Keratinocyte (primary cell): Measurements from ENCODE around the gene PLXNA2. TPM values are rescaled to one million over a fixed set of nuclear protein-coding genes. Genes with fewer than 3 reads are reported as not detected.

Experiments
- DNase-seq: peaks from one replicate; pipeline ENCODE4 v3.0.0-alpha.2; 2011; ENCODE audit warnings: low read depth, missing footprints, low spot score
- FAIRE-seq: peaks from 2 replicates; lab custom pipeline; 2011; peaks lifted over from hg19 to GRCh38; lab: Jason Lieb, UNC
- H2AFZ ChIP-seq: 2 replicates; pipeline ENCODE4 v1.6.0; 2012; ENCODE audit warnings: low read length, control low read depth, inconsistent platforms; ENCODE audit not compliant: control insufficient read depth
- H3K27ac ChIP-seq: 2 replicates; pipeline ENCODE4 v1.5.1; 2011; ENCODE audit warnings: low read length; ENCODE audit not compliant: control insufficient read depth, insufficient read depth
- H3K27me3 ChIP-seq: 3 replicates; pipeline ENCODE4 v1.6.0; 2011; ENCODE audit warnings: low read length; ENCODE audit not compliant: control insufficient read depth, insufficient read depth; ENCODE audit errors: extremely low read depth
- H3K36me3 ChIP-seq, 2 experiments: 2 replicates in 1 of 2; 3 replicates in 1 of 2; pipeline ENCODE4 v1.5.1; 2011; ENCODE audit warnings: low read length in 2 of 2, mild to moderate bottlenecking in 1 of 2; ENCODE audit not compliant: control insufficient read depth in 2 of 2, insufficient read depth in 2 of 2; ENCODE audit errors: extremely low read depth in 1 of 2
- H3K4me1 ChIP-seq: 3 replicates; pipeline ENCODE4 v1.5.1; 2011; ENCODE audit warnings: low read length; ENCODE audit not compliant: control insufficient read depth, insufficient read depth; ENCODE audit errors: extremely low read depth
- H3K4me2 ChIP-seq: 3 replicates; pipeline ENCODE4 v1.6.0; 2011; ENCODE audit warnings: low read depth, low read length; ENCODE audit not compliant: control insufficient read depth, insufficient read depth; ENCODE audit errors: extremely low read depth
- H3K4me3 ChIP-seq, 3 experiments: fragments of 200-600 bp in 1 of 3; sonication (generic) in 1 of 3; 2 replicates in 2 of 3; 3 replicates in 1 of 3; pipeline ENCODE4 v1.5.1; 2011 to 2016; ENCODE audit warnings: low read length in 3 of 3, mild to moderate bottlenecking in 3 of 3, control low read depth in 2 of 3, inconsistent platforms in 1 of 3, low read depth in 1 of 3, mixed read lengths in 1 of 3, mixed run types in 1 of 3, moderate library complexity in 1 of 3; ENCODE audit not compliant: control insufficient read depth in 2 of 3, insufficient read depth in 2 of 3; ENCODE audit errors: extremely low read depth in 1 of 3
- H3K79me2 ChIP-seq: 2 replicates; pipeline ENCODE4 v1.6.0; 2012; ENCODE audit warnings: low read length; ENCODE audit not compliant: control insufficient read depth, insufficient read depth
- H3K9ac ChIP-seq: 3 replicates; pipeline ENCODE4 v1.6.0; 2011; ENCODE audit warnings: low read length; ENCODE audit not compliant: control insufficient read depth, insufficient read depth; ENCODE audit errors: extremely low read depth
- H3K9me1 ChIP-seq: 3 replicates; pipeline ENCODE4 v1.6.0; 2011; ENCODE audit warnings: low read length; ENCODE audit not compliant: control insufficient read depth, insufficient read depth; ENCODE audit errors: extremely low read depth
- H3K9me3 ChIP-seq: 2 replicates; pipeline ENCODE4 v1.5.1; 2012; ENCODE audit warnings: low read depth, low read length; ENCODE audit not compliant: control insufficient read depth
- H4K20me1 ChIP-seq: 3 replicates; pipeline ENCODE4 v1.6.0; 2011; ENCODE audit warnings: low read length; ENCODE audit not compliant: control insufficient read depth, insufficient read depth; ENCODE audit errors: extremely low read depth
- CTCF ChIP-seq, 3 experiments: IDR thresholded peaks in 1 of 3; conservative IDR thresholded peaks in 1 of 3; optimal IDR thresholded peaks in 1 of 3; 2 replicates in 2 of 3; 3 replicates in 1 of 3; pipeline versions ENCODE3 to v1.5.1; 2011; ENCODE audit warnings: low read length in 3 of 3, mild to moderate bottlenecking in 3 of 3, moderate library complexity in 2 of 3, control low read depth in 1 of 3, inconsistent platforms in 1 of 3; ENCODE audit not compliant: insufficient read depth in 2 of 3; ENCODE audit errors: extremely low read depth in 1 of 3
- EZH2 ChIP-seq: IDR thresholded peaks from one replicate; pipeline ENCODE4 v1.6.1; 2012; ENCODE audit warnings: inconsistent platforms, mild to moderate bottlenecking, low read length, moderate library complexity
- dilution Hi-C: fragments of 300-500 bp; cut with MboI; formaldehyde crosslinking; loops from one replicate; pipeline ENCODE4 v1.7.0; 2020; ENCODE audit warnings: low sequenced_read_pairs; ENCODE audit not compliant: extremely low pct_ligation_motif_present
- polyA plus RNA-seq, 5 experiments: library from polyadenylated mRNA; depleted of rRNA in 3 of 5; stranded (reverse) in 3 of 5; stranded (forward) in 1 of 5; unstranded in 1 of 5; fragments of >200 nt; gene quantifications; 1 replicate in 1 of 5; 2 replicates in 3 of 5; 3 replicates in 1 of 5; pipeline versions ENCODE4 v1.2.1 to v1.2.3, GENCODE V29; 2011 to 2012; ENCODE audit warnings: missing spikeins in 2 of 5, low read depth in 1 of 5, low replicate concordance in 1 of 5

PLXNA2 gene
- polyA plus RNA-seq, 1 donor (not counting 4 experiments of a cell fraction or from before 2014, with no cell fraction given): 6.7 TPM

DNA sequence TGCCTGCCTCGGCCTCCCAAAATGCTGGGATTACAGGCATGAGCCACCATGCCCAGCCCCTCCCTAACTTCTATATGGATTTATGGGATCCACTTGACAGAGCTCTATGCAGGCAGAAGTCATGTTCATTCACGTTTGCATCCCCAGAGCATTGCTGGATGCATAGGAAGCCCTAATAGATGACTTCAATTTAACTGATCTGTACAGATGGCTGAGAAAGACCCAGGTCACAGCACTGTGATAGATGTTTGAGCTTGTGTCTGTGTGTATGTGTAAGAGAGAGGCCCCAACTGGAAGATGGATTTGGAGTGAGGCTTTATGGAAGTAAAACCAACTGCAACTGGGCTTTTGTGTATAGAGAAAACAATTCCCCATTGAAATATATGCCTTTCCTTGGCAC is 30.9 kb upstream of the PLXNA2 start:
- H3K27ac ChIP-seq: no peak overlapping the region
- H3K4me1 ChIP-seq: no peaks in the 10 kb centered on the region
- dilution Hi-C loops: no loop called here
- H4K20me1 ChIP-seq: no peaks in the 10 kb centered on the region
- TF ChIP-seq CTCF (optimal IDR thresholded peaks at IDR 0.05 in 1 of 3, IDR thresholded peaks at IDR 0.05 in 1 of 3, conservative IDR thresholded peaks at IDR 0.05 in 1 of 3; ENCODE audit: extremely low read depth in 1 of 3, insufficient read depth in 2 of 3, low read length in 3 of 3) (no peak), EZH2 (no peak)
- no peak for DNase-seq
- no peaks in the 10 kb centered on the region for H3K9me1 ChIP-seq
- no peak overlapping the region for H3K9ac ChIP-seq
- H3K79me2 ChIP-seq: no peaks in the 10 kb centered on the region
- no peak overlapping the region for H2AFZ ChIP-seq
- no peak for FAIRE-seq
- H3K36me3 ChIP-seq: no peaks in the 10 kb centered on the region
- H3K4me2 ChIP-seq: no peak overlapping the region
- H3K9me3 ChIP-seq: no peaks in the 10 kb centered on the region
- H3K27me3 ChIP-seq: peaks cover 44% of the 10 kb centered on the region
- H3K4me3 ChIP-seq: no peak overlapping the region

GRCh38 chr1:208273386-208274017 is 29.3 kb upstream of the PLXNA2 start:
- H2AFZ ChIP-seq: no peak overlapping the region
- no peak overlapping the region for H3K27ac ChIP-seq
- no peak overlapping the region for H3K4me3 ChIP-seq
- H3K27me3 ChIP-seq: peaks cover 54% of the 10 kb centered on the region
- H3K4me1 ChIP-seq: no peaks in the 10 kb centered on the region
- H3K4me2 ChIP-seq: no peak overlapping the region
- dilution Hi-C loops: no loop called here
- no peaks in the 10 kb centered on the region for H4K20me1 ChIP-seq
- no peak for FAIRE-seq
- TF ChIP-seq EZH2: no peak
- no peak for TF ChIP-seq CTCF (optimal IDR thresholded peaks at IDR 0.05 in 1 of 3, IDR thresholded peaks at IDR 0.05 in 1 of 3, conservative IDR thresholded peaks at IDR 0.05 in 1 of 3; ENCODE audit: extremely low read depth in 1 of 3, insufficient read depth in 2 of 3, low read length in 3 of 3)
- H3K9me1 ChIP-seq: no peaks in the 10 kb centered on the region
- no peak overlapping the region for H3K9ac ChIP-seq
- H3K79me2 ChIP-seq: no peaks in the 10 kb centered on the region
- no peaks in the 10 kb centered on the region for H3K36me3 ChIP-seq
- H3K9me3 ChIP-seq: no peaks in the 10 kb centered on the region
- peak; percentile 81 for DNase-seq
